Nephron progenitor cell (in vitro differentiated cells): ENCODE results near the gene HK2.
A peak's percentile ranks its signal among the peaks of the same experiment; 100 is the strongest.

Source experiments
- DNase-seq: peaks from one replicate; pipeline ENCODE4 v3.0.0; 2021
- H3K27ac Mint-ChIP-seq: 2 replicates; pipeline ENCODE4 v1.8.0; 2021; ENCODE audit warnings: mild to moderate bottlenecking, moderate library complexity, mixed read lengths
- H3K27me3 Mint-ChIP-seq: 2 replicates; pipeline ENCODE4 v1.8.0; 2021; ENCODE audit warnings: mild to moderate bottlenecking, low read depth, mixed read lengths; ENCODE audit not compliant: poor library complexity
- H3K36me3 Mint-ChIP-seq: 2 replicates; pipeline ENCODE4 v1.8.0; 2021; ENCODE audit warnings: low read depth, mixed read lengths
- H3K4me1 Mint-ChIP-seq: 2 replicates; pipeline ENCODE4 v1.8.0; 2021; ENCODE audit warnings: mixed read lengths
- H3K4me3 Mint-ChIP-seq: 2 replicates; pipeline ENCODE4 v1.8.0; 2021; ENCODE audit warnings: mild to moderate bottlenecking, moderate library complexity, mixed read lengths
- H3K9me3 Mint-ChIP-seq: 2 replicates; pipeline ENCODE4 v1.8.0; 2021; ENCODE audit warnings: mild to moderate bottlenecking, moderate library complexity, mixed read lengths
- TF ChIP-seq, protein P1 (sequence below): fragments of 200-600 bp; sonication (generic); IDR thresholded peaks from 2 replicates; pipeline ENCODE4 v1.5.0; 2021; ENCODE audit warnings: antibody characterized with exemption

Gene HK2

DNA sequence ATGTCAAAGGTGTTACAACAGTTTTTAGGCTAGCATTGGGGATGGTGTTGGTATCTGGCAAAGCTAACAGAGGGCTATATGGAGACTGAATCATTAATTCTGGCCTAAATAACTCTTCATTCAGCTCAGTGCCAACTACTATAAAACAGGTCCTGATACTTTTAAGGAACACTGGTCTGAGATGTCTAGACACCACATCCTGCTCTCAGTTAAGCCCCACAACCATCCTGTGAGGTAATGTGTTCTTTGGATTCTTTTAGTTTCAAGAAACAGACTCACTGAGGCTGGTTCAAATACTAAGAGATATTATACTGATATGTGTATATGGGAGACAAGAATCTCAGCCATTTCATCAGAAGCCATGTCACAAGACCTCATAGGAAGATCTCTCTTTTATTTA is 14.2 kb upstream of the HK2 start:
- TF ChIP-seq, protein P1, sequence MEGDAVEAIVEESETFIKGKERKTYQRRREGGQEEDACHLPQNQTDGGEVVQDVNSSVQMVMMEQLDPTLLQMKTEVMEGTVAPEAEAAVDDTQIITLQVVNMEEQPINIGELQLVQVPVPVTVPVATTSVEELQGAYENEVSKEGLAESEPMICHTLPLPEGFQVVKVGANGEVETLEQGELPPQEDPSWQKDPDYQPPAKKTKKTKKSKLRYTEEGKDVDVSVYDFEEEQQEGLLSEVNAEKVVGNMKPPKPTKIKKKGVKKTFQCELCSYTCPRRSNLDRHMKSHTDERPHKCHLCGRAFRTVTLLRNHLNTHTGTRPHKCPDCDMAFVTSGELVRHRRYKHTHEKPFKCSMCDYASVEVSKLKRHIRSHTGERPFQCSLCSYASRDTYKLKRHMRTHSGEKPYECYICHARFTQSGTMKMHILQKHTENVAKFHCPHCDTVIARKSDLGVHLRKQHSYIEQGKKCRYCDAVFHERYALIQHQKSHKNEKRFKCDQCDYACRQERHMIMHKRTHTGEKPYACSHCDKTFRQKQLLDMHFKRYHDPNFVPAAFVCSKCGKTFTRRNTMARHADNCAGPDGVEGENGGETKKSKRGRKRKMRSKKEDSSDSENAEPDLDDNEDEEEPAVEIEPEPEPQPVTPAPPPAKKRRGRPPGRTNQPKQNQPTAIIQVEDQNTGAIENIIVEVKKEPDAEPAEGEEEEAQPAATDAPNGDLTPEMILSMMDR = no peak
- Mint-ChIP-seq H3K9me3 (no peaks in the 10 kb centered on the region), H3K27ac (no peak overlapping the region), H3K4me1 (peaks cover 24% of the 10 kb centered on the region), H3K4me3 (no peak overlapping the region), H3K36me3 (no peaks in the 10 kb centered on the region), H3K27me3 (peaks cover 3% of the 10 kb centered on the region)
- no peak for DNase-seq

DNA sequence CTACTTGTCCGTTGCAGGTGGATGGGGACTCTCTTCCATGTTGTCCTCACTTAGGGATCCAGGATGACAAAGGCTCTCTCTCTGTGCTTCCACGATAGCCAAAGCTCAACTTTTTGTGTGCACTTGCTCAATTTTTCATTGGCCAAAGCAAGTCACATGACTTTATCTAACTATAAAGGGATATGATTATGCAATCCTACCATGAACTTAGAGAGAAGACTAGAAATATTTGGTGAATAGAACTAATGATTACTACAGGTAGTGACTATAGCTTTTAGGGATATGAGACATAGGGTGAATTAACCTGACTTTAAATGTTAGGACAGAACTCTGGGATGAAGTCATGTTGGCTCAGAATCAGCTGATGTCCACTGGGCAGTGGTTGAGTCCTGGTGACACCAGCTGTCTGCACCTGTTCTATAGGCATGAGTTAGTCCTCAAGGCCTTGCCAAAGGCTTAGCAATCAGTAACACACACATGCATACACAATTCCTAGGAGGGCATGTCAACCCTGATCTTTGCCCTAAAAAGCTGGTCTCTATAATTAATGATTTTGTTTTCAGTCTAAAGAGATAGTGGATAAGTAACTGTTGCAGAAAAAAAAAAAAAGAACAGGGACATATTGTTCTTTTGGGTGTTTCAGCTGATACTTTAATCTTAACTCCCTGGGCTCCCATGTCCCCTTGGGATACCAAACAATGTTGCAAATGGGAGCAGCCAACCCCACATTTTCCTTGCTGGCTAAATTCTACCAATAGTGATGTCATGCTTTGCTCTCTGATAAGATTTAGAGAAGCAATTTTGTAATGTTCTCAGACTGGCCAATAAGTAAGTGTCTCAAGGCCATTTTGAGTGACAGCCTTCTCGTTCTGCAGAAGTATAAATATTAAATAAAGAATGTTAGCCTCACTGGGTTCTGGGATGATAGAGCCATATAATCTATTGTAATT is 12.5 kb upstream of the HK2 start:
- TF ChIP-seq, protein P1 = no peak
- DNase-seq = no peak
- no peak overlapping the region for H3K4me3 Mint-ChIP-seq
- H3K36me3 Mint-ChIP-seq = no peaks in the 10 kb centered on the region
- peak overlapping the region; percentile 37 for H3K27ac Mint-ChIP-seq
- H3K27me3 Mint-ChIP-seq = peaks cover under 1% of the 10 kb centered on the region
- H3K4me1 Mint-ChIP-seq = peaks cover 20% of the 10 kb centered on the region
- no peaks in the 10 kb centered on the region for H3K9me3 Mint-ChIP-seq

GRCh38 chr2:74822771-74823566 is 11.0 kb upstream of the HK2 start:
- Mint-ChIP-seq H3K36me3 (no peaks in the 10 kb centered on the region), H3K27me3 (peaks cover 4% of the 10 kb centered on the region), H3K27ac (no peak overlapping the region), H3K9me3 (no peaks in the 10 kb centered on the region), H3K4me3 (no peak overlapping the region), H3K4me1 (peaks cover 13% of the 10 kb centered on the region)
- no peak for DNase-seq
- TF ChIP-seq, protein P1 = no peak

- no peak overlapping the region for H3K4me3 Mint-ChIP-seq
- H3K9me3 Mint-ChIP-seq = no peaks in the 10 kb centered on the region
- no peak for DNase-seq
- no peaks in the 10 kb centered on the region for H3K36me3 Mint-ChIP-seq
- H3K27ac Mint-ChIP-seq = no peak overlapping the region
- TF ChIP-seq, protein P1 = no peak
- H3K27me3 Mint-ChIP-seq = peaks cover 9% of the 10 kb centered on the region
- H3K4me1 Mint-ChIP-seq = peaks cover 13% of the 10 kb centered on the region
Observed at GRCh38 chr2:74824679-74825078, 9.2 kb upstream of the HK2 start.

DNA sequence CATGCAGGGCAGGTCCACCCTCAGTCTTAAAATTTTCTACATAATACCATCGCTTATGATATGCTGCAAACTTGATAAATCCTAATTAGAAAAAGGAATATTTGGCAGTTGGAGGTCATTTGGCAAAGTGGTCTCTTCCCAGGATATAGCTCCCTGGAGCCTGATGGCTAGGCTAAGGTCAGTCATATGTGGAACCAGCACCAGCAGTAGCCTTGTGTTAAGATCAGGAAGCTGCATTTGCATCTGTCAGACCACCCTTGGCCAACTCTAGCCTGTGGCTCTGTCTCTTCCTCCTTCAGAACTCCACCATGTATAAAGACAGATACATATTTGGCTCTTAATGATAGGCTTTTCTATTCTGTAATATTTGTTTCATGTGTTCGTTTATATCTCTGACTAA is 5.4 kb upstream of the HK2 start:
- no peak overlapping the region for H3K4me3 Mint-ChIP-seq
- H3K27me3 Mint-ChIP-seq = peaks cover 11% of the 10 kb centered on the region
- DNase-seq = no peak
- no peak overlapping the region for H3K27ac Mint-ChIP-seq
- H3K4me1 Mint-ChIP-seq = peaks cover 7% of the 10 kb centered on the region
- TF ChIP-seq, protein P1 = no peak
- no peaks in the 10 kb centered on the region for H3K36me3 Mint-ChIP-seq
- no peaks in the 10 kb centered on the region for H3K9me3 Mint-ChIP-seq
